Stimulated activated CD8-positive, alpha-beta memory T cell treated with anti-CD3 and anti-CD28 coated beads, Interleukin-15, amount 100 ng/mL, for 4 hours (primary cell): ENCODE results near the gene DDC.
"Not testable (repeated sequence)": the region's sequence is repeated elsewhere in the genome, so short reads cannot be mapped to it uniquely, and the experiment has no call there.

ENCODE experiments used
- DNase-seq, 2 donors: peaks; one replicate each; pipeline ENCODE4 v3.0.0-alpha.2; 2020; ENCODE audit warnings: low read depth in 2 of 2

The DDC gene

GRCh38 chr7:50589364-50589763 lies 24.2 kb upstream of the DDC start:
- DNase-seq = no peak

GRCh38 chr7:50588937-50589336 lies 23.7 kb upstream of the DDC start:
- no peak for DNase-seq

GRCh38 chr7:50587737-50588136 lies 22.5 kb upstream of the DDC start:
- DNase-seq = no peak

- no peak for DNase-seq
Observed at GRCh38 chr7:50584793-50585408, 19.7 kb upstream of the DDC start.

GRCh38 chr7:50584386-50584785 lies 19.2 kb upstream of the DDC start:
- no peak for DNase-seq

GRCh38 chr7:50583295-50583694 lies 18.1 kb upstream of the DDC start:
- DNase-seq = not testable (repeated sequence)

GRCh38 chr7:50582271-50582670 lies 17.1 kb upstream of the DDC start:
- DNase-seq = not testable (repeated sequence)

- not testable (repeated sequence) for DNase-seq
Observed at GRCh38 chr7:50580666-50581065, 15.5 kb upstream of the DDC start.

GRCh38 chr7:50580057-50580456 lies 14.9 kb upstream of the DDC start:
- no peak for DNase-seq

GRCh38 chr7:50578105-50578504 lies 12.9 kb upstream of the DDC start:
- DNase-seq = not testable (repeated sequence)

GRCh38 chr7:50577569-50577968 lies 12.4 kb upstream of the DDC start:
- DNase-seq = no peak

- DNase-seq = not testable (repeated sequence)
Observed at GRCh38 chr7:50576388-50576787, 11.2 kb upstream of the DDC start.

- DNase-seq = no peak
Observed at GRCh38 chr7:50567715-50568261, 2.6 kb upstream of the DDC start.

- DNase-seq = no peak
Observed at GRCh38 chr7:50565977-50566376, 772 bp upstream of the DDC start.

GRCh38 chr7:50565559-50565916 lies 333 bp upstream of the DDC start:
- DNase-seq = no peak

GRCh38 chr7:50564171-50564570 lies 1.0 kb downstream of the DDC start:
- no peak for DNase-seq

GRCh38 chr7:50562136-50562535 lies 3.1 kb downstream of the DDC start:
- DNase-seq = no peak

GRCh38 chr7:50560865-50561351 lies 4.3 kb downstream of the DDC start:
- DNase-seq = no peak

GRCh38 chr7:50559881-50560280 lies 5.3 kb downstream of the DDC start:
- DNase-seq = no peak

- DNase-seq = no peak
Observed at GRCh38 chr7:50558294-50559053, 6.7 kb downstream of the DDC start.

GRCh38 chr7:50557099-50557498 lies 8.1 kb downstream of the DDC start:
- no peak for DNase-seq

- no peak for DNase-seq
Observed at GRCh38 chr7:50556247-50556991, 8.8 kb downstream of the DDC start.
